ENCODE results near the gene LCE6A.
A peak's percentile ranks its signal among the peaks of the same experiment; 100 is the strongest.

Gene LCE6A

GRCh38 chr1:152842556-152842955 is at the start of gene LCE6A:
TSS of gene LCE6A (plus strand) at chr1:152842856. CDS start at chr1:152843521, 665 bp downstream.
- no peak for DNase-seq

GRCh38 chr1:152795686-152796085 is 47.0 kb upstream of the LCE6A start:
- DNase-seq, result no peak

- no peak for DNase-seq
Measured at GRCh38 chr1:152796421-152796820, 46.2 kb upstream of the LCE6A start, which contains the start of gene LCE1D. TSS of gene LCE1D (plus strand) at chr1:152796721. CDS start at chr1:152797795, 1,074 bp downstream.

GRCh38 chr1:152801333-152801732 is 41.3 kb upstream of the LCE6A start:
- no peak for DNase-seq

GRCh38 chr1:152806576-152806975 is 36.1 kb upstream of the LCE6A start, which contains the start of gene LCE1C:
TSS of gene LCE1C (minus strand) at chr1:152806651. CDS start at chr1:152805478, 1,173 bp downstream.
- no peak for DNase-seq

GRCh38 chr1:152811050-152811449 is 31.6 kb upstream of the LCE6A start:
- no peak for DNase-seq

- no peak for DNase-seq
Measured at GRCh38 chr1:152811671-152812070, 31.0 kb upstream of the LCE6A start, which contains the start of gene LCE1B. TSS of gene LCE1B (plus strand) at chr1:152811971. CDS start at chr1:152812447, 476 bp downstream.

GRCh38 chr1:152817309-152817708 is 25.3 kb upstream of the LCE6A start:
- no peak for DNase-seq

- no peak for DNase-seq
Measured at GRCh38 chr1:152823294-152823693, 19.4 kb upstream of the LCE6A start.

- DNase-seq, result no peak
Measured at GRCh38 chr1:152824964-152825363, 17.7 kb upstream of the LCE6A start.

- no peak for DNase-seq
Measured at GRCh38 chr1:152827173-152827572, 15.5 kb upstream of the LCE6A start, which contains the start of gene LCE1A. TSS of gene LCE1A (plus strand) at chr1:152827473. CDS start at chr1:152827473, 0 bp downstream.

GRCh38 chr1:152836870-152837269 is 5.8 kb upstream of the LCE6A start:
- no peak for DNase-seq

GRCh38 chr1:152855661-152856060 is 13.0 kb downstream of the LCE6A start:
- no peak for DNase-seq

GRCh38 chr1:152858062-152858461 is 15.4 kb downstream of the LCE6A start:
- no peak for DNase-seq

- DNase-seq, result no peak
Measured at GRCh38 chr1:152859696-152860095, 17.0 kb downstream of the LCE6A start, which contains the start of gene LCE7A. TSS of gene LCE7A (plus strand) at chr1:152859996. CDS start at chr1:152860698, 702 bp downstream.

- DNase-seq, result no peak
Measured at GRCh38 chr1:152860129-152860528, 17.5 kb downstream of the LCE6A start.

- no peak for DNase-seq
Measured at GRCh38 chr1:152861374-152861773, 18.7 kb downstream of the LCE6A start.

- DNase-seq, result no peak
Measured at GRCh38 chr1:152864443-152864842, 21.8 kb downstream of the LCE6A start.

GRCh38 chr1:152866321-152866720 is 23.7 kb downstream of the LCE6A start:
- DNase-seq, result no peak

- peak in 36 of 51 donors; percentile 1 to 72 (median 32) for DNase-seq
Measured at GRCh38 chr1:152869808-152870419, 27.3 kb downstream of the LCE6A start.

GRCh38 chr1:152870831-152871730 is 28.4 kb downstream of the LCE6A start:
- peak in 3 of 51 donors; percentile 0 to 8 (median 4) for DNase-seq

- DNase-seq, result no peak
Measured at GRCh38 chr1:152871731-152872126, 29.1 kb downstream of the LCE6A start.

All from hypothalamus (tissue), 51 donors.